ENCODE data around the gene PSMB1. TPM values are rescaled to one million over a fixed set of nuclear protein-coding genes. Genes with fewer than 3 reads are reported as not detected.

The PSMB1 gene
- total RNA-seq, 1 experiment from 2014 or later, result 215 TPM

- TF ChIP-seq PREB (CRISPR knock-in tag; IDR thresholded peaks at IDR 0.05; ENCODE audit: borderline replicate concordance), result no peak
- no peak for TF ChIP-seq JAZF1 (CRISPR knock-in tag; IDR thresholded peaks at IDR 0.05)
- TF ChIP-seq MXD4 (CRISPR knock-in tag; IDR thresholded peaks at IDR 0.05; ENCODE audit: borderline replicate concordance), result no peak
- TF ChIP-seq ELF4 (CRISPR knock-in tag; IDR thresholded peaks at IDR 0.05; ENCODE audit: low read depth), result no peak
- TF ChIP-seq ZBTB21 (CRISPR knock-in tag; IDR thresholded peaks at IDR 0.05; ENCODE audit: borderline replicate concordance), result no peak
- TF ChIP-seq AR (CRISPR knock-in tag; IDR thresholded peaks at IDR 0.05), result no peak
- TF ChIP-seq KAT7 (CRISPR knock-in tag; IDR thresholded peaks at IDR 0.05; ENCODE audit: borderline replicate concordance), result no peak
- no peak for TF ChIP-seq ATF1 (CRISPR knock-in tag; IDR thresholded peaks at IDR 0.05)
- no peak for TF ChIP-seq E2F1 (CRISPR knock-in tag; IDR thresholded peaks at IDR 0.05)
- TF ChIP-seq TEAD4 (CRISPR knock-in tag; IDR thresholded peaks at IDR 0.05), result no peak
- TF ChIP-seq E2F4 (CRISPR knock-in tag; IDR thresholded peaks at IDR 0.05; ENCODE audit: borderline replicate concordance, low read depth), result no peak
- H3K27ac Mint-ChIP-seq, result no peak overlapping the region
- no peak for ATAC-seq
- DNase-seq (ENCODE audit: low spot score), result no peak
- CTCF ChIA-PET, result no interaction called here
- H3K27me3 Mint-ChIP-seq (ENCODE audit: low read depth), result no peaks in the 10 kb centered on the region
- POLR2A ChIA-PET, result no interaction called here
- H3K4me1 Mint-ChIP-seq, result no peaks in the 10 kb centered on the region
- no peak overlapping the region for H3K4me3 Mint-ChIP-seq
- H3K36me3 Mint-ChIP-seq, result peaks cover 42% of the 10 kb centered on the region
- no peaks in the 10 kb centered on the region for H3K9me3 Mint-ChIP-seq
Observed at GRCh38 chr6:170572704-170573466, 19.8 kb upstream of the PSMB1 start.

GRCh38 chr6:170564936-170565530 lies 11.9 kb upstream of the PSMB1 start:
- Mint-ChIP-seq H3K27me3 (ENCODE audit: low read depth) (no peaks in the 10 kb centered on the region), H3K4me3 (no peak overlapping the region), H3K27ac (no peak overlapping the region), H3K36me3 (peaks cover 60% of the 10 kb centered on the region), H3K9me3 (no peaks in the 10 kb centered on the region), H3K4me1 (no peaks in the 10 kb centered on the region)
- TF ChIP-seq NR2C2 (CRISPR knock-in tag; IDR thresholded peaks at IDR 0.05), result no peak
- no peak for TF ChIP-seq FOXK1 (CRISPR knock-in tag; IDR thresholded peaks at IDR 0.05)
- no peak for TF ChIP-seq SMAD4 (CRISPR knock-in tag; IDR thresholded peaks at IDR 0.05)
- no peak for TF ChIP-seq HMGXB4 (CRISPR knock-in tag; IDR thresholded peaks at IDR 0.05)
- no peak for TF ChIP-seq SMAD3 (CRISPR knock-in tag; IDR thresholded peaks at IDR 0.05; ENCODE audit: borderline replicate concordance)
- no peak for TF ChIP-seq GTF2I (CRISPR knock-in tag; conservative IDR thresholded peaks at IDR 0.05)
- no peak for TF ChIP-seq ZNF121 (CRISPR knock-in tag; IDR thresholded peaks at IDR 0.05)
- no peak for TF ChIP-seq MXD4 (CRISPR knock-in tag; IDR thresholded peaks at IDR 0.05; ENCODE audit: borderline replicate concordance)
- TF ChIP-seq ZNF423 (CRISPR knock-in tag; IDR thresholded peaks at IDR 0.05), result no peak
- no peak for TF ChIP-seq KAT7 (CRISPR knock-in tag; IDR thresholded peaks at IDR 0.05; ENCODE audit: borderline replicate concordance)
- DNase-seq (ENCODE audit: low spot score), result no peak
- ChIA-PET POLR2A (no interaction called here), CTCF (no interaction called here)
- ATAC-seq, result no peak
